SK-N-MC (cell line): ENCODE results near the gene BMP10.

Source experiments
- DNase-seq: peaks from one replicate; pipeline ENCODE4 v3.0.0-alpha.2; 2011; ENCODE audit warnings: low read depth, low spot score
- H3K27ac ChIP-seq: fragments of 200-600 bp; sonication (generic); 2 replicates; pipeline ENCODE4 v1.5.1; 2016; ENCODE audit warnings: mixed run types
- H3K36me3 ChIP-seq: fragments of 200-600 bp; sonication (generic); 2 replicates; pipeline ENCODE4 v1.6.1; 2017; ENCODE audit warnings: antibody characterized with exemption, low read length, mixed read lengths; ENCODE audit not compliant: insufficient read depth
- H3K4me3 ChIP-seq: fragments of 200-600 bp; sonication (generic); 2 replicates; pipeline ENCODE4 v1.5.1; 2016
- H3K9ac ChIP-seq: fragments of 200-600 bp; sonication (generic); 2 replicates; pipeline ENCODE4 v1.8.0; 2017; ENCODE audit warnings: mixed run types, mixed read lengths; ENCODE audit not compliant: insufficient read length
- H3K9me3 ChIP-seq: fragments of 200-600 bp; sonication (generic); 2 replicates; pipeline ENCODE4 v1.6.1; 2017; ENCODE audit warnings: low read depth, mild to moderate bottlenecking, antibody characterized with exemption, low read length, moderate library complexity, mixed read lengths
- EZH2 ChIP-seq: fragments of 200-600 bp; sonication (generic); IDR thresholded peaks from one replicate; pipeline ENCODE4 v1.6.1; 2017; ENCODE audit warnings: antibody characterized with exemption
- FOXP2 ChIP-seq: optimal IDR thresholded peaks from 2 replicates; pipeline ENCODE3; 2011; ENCODE audit warnings: mild to moderate bottlenecking, moderate library complexity; ENCODE audit not compliant: insufficient read depth; ENCODE audit errors: extremely low read length, control extremely low read depth
- POLR2AphosphoS5 ChIP-seq: IDR thresholded peaks from 2 replicates; pipeline ENCODE4 v1.6.1; 2012; ENCODE audit warnings: mild to moderate bottlenecking, low read depth, low read length, borderline replicate concordance

Gene BMP10

DNA sequence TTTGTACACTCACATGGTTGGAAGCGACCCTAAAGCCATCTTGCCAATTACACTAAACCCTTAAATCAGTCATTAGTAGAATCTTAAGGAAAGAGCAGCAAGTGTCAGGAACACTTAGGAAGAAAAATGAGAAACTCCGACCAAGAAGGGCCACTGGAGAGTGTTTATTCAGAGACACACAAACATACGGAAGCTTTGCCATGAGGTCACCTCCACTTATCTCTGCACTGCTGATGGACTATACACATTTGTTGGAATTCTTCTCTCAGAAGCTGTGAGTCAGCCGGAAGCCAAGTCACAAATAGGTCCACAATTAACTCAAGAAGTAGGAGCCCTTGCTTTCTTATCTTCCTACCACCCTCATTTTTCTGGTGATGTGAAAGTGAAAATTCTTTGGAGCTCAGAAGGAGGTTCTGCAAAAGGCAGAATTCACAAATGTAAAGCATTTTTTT, 21.6 kb downstream of the BMP10 start:
- DNase-seq, result no peak
- Histone ChIP-seq H3K27ac (no peak overlapping the region), H3K4me3 (no peak overlapping the region), H3K36me3 (no peaks in the 10 kb centered on the region), H3K9ac (no peak overlapping the region), H3K9me3 (no peaks in the 10 kb centered on the region)
- TF ChIP-seq EZH2, result no peak
- no peak for TF ChIP-seq POLR2AphosphoS5
- TF ChIP-seq FOXP2, result no peak

DNA sequence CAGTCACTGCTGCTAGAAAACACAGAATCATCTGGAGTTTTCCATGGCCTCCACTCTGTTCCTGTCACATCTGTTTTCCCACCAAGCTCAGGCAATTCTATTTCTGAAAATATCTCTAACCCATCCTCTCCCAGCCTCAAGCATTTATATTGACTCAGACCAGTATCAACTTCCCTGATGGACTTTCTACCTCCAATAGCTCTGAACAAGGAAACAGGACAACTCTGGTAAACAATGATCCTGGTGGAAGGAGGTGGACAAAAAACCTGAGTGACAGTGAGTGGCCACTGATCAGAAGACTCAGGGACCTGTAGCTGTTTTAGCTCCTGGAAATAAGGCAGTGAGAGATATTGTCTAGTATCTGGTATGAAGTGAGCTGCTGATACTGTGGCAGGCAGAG, 23.4 kb downstream of the BMP10 start:
- TF ChIP-seq EZH2 (no peak), FOXP2 (no peak), POLR2AphosphoS5 (no peak)
- H3K27ac ChIP-seq, result no peak overlapping the region

DNA sequence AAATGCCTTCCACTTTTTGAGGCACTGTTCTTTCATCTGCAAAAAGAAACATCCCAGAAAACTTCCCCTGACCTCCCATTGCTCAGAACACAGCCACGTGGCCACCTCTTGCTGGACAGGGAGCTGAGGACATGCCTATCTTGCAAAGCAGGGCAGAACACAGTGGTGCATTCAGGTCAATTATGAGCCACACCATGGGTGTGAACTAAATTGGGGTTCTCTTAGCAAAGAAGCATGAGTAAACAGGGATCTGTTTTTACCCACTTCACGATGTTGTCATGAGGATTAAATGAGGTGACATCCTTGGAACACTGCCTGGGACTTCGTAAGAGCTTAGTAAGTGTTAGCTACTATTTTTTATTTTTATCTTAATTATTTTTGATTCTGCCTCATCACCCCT, 25.1 kb downstream of the BMP10 start:
- H3K36me3 ChIP-seq, result no peaks in the 10 kb centered on the region
- H3K9ac ChIP-seq, result no peak overlapping the region
- DNase-seq, result no peak
- no peak overlapping the region for H3K4me3 ChIP-seq
- TF ChIP-seq POLR2AphosphoS5 (no peak), FOXP2 (no peak), EZH2 (no peak)
- no peaks in the 10 kb centered on the region for H3K9me3 ChIP-seq
- H3K27ac ChIP-seq, result no peak overlapping the region

More for the DNA sequence above, 23.4 kb downstream of the BMP10 start:
- H3K36me3 ChIP-seq, result no peaks in the 10 kb centered on the region
- no peak for DNase-seq
- no peak overlapping the region for H3K4me3 ChIP-seq
- H3K9me3 ChIP-seq, result no peaks in the 10 kb centered on the region
- H3K9ac ChIP-seq, result no peak overlapping the region

DNA sequence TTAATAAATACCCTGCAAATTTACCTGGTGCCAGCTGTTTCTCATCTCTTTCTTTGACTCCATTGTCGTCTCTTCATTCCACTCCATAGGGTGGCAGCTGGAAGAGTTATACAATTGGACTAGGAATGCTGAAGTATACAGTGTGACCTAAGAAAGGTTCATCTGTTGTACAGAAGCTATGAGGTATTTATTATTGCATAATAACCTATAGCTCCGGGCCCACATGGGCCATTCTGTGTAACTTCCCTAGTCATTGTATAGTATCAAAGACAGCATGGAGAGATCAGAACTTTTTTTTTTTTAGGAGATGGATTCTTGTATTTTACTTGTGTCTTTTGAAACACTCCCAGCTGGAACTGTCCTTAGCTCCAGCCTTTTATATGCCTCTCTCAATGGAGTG, 26.2 kb downstream of the BMP10 start:
- no peak overlapping the region for H3K27ac ChIP-seq
- no peak for DNase-seq
- H3K36me3 ChIP-seq, result no peaks in the 10 kb centered on the region
- H3K4me3 ChIP-seq, result no peak overlapping the region
- H3K9me3 ChIP-seq, result no peaks in the 10 kb centered on the region
- H3K9ac ChIP-seq, result no peak overlapping the region
- TF ChIP-seq EZH2 (no peak), POLR2AphosphoS5 (no peak), FOXP2 (no peak)

DNA sequence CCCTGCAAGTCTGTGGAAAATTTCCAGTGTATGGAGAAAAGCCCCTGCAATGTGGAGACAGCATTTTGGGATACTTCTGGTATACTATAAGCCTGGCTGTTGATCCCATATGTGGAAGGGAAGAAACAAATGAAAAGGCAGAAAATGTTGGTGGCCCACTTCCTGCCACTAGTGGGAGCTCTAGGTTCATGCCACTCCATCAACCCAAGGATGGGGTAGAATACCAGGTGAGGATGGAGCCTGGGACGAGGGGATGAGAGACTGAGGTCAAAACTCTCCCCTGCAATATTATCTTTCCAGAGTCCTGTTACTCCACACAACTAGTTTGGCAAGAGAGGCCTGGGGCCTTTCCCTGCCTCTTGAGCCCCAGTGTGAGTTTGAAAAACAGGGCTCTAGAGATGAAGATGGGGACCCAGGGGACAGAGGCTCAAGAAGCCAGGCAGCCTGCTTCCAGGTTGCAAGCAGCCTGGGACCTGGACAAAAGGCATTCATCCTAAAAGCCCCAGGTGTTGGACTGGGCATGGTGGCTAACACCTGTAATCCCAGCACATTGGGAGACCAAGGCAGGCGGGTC, 31.9 kb downstream of the BMP10 start:
- no peak for DNase-seq
- no peak overlapping the region for H3K27ac ChIP-seq
- H3K4me3 ChIP-seq, result no peak overlapping the region
- H3K9me3 ChIP-seq, result no peaks in the 10 kb centered on the region
- no peak overlapping the region for H3K9ac ChIP-seq
- TF ChIP-seq POLR2AphosphoS5 (no peak), FOXP2 (no peak), EZH2 (no peak)
- no peaks in the 10 kb centered on the region for H3K36me3 ChIP-seq

DNA sequence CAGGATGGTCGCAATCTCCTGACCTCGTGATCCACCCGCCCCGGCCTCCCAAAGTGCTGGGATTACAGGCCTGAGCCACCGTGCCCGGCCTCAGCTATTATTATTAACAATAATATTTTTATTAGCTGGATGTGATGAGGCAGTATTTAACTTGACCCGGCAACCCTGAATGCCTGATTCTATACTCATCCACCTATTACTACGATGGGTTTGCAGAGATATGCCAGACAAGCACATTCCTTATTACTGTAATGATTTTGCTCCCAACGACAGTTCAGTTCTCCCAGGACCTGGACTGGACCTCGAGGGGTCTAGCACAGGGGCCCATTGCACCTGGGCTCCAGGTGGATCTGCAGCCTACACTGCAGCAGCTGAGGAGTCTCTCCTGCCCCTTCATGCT, 32.6 kb downstream of the BMP10 start:
- no peak overlapping the region for H3K9ac ChIP-seq
- H3K9me3 ChIP-seq, result no peaks in the 10 kb centered on the region
- no peak for DNase-seq
- H3K4me3 ChIP-seq, result no peak overlapping the region
- H3K36me3 ChIP-seq, result no peaks in the 10 kb centered on the region
- no peak for TF ChIP-seq POLR2AphosphoS5
- TF ChIP-seq FOXP2, result no peak
- no peak for TF ChIP-seq EZH2
- H3K27ac ChIP-seq, result no peak overlapping the region

DNA sequence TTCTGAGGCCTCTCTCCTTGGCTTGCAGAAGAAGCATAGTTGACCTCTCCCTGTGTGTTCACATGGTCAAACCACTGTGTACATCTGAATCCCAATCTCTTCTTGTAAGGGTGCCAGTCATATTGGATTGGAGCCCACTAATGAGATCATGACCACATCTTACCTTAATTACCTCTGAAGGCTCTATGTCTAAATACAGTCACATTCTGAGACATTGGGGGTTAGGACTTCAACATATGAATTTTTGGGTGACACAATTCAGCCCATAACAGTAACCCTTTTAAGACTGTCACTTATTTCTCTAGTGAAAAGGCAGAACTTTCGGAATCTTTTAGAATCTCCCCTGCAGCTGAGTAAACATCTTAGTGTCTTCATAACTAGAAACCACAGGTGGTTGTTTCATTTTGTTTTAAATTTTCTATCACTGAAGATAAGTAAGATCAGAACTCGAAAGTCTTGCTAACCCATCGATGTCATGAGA, 33.3 kb downstream of the BMP10 start:
- TF ChIP-seq EZH2, result no peak
- H3K4me3 ChIP-seq, result no peak overlapping the region
- no peaks in the 10 kb centered on the region for H3K9me3 ChIP-seq
- DNase-seq, result no peak
- H3K9ac ChIP-seq, result no peak overlapping the region
- H3K36me3 ChIP-seq, result no peaks in the 10 kb centered on the region
- no peak overlapping the region for H3K27ac ChIP-seq

DNA sequence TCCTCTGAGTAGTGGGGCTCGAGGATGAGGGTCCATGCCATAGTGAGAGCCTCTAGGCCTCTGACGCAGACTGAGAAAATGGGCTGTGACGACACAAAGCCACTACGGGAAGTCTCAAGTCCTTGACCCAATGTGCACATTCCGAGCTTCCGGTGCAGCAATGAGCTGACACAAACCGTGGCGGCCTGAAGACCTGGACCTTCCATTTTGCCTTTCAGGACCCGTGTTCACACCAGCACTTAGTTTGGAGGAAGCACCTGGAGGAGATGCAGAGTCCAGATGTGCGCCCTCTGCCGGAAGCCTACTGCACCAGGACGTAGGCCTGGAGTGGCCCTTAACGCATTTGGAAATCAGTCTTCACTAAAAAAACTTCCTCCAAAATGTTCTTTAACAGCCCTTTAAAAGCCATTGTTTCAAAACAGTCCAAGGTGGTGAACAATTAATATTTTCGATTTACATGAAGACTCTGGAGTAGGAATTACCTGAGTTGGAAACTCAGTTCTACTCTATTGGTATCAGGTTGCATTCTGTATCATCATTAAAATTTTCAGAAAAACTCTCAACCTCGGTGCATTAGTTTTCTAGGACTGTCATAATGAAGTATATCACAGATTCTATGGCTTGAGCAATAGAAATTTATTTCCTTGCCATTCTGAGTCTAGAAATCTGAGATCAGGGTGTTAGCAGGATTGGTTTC, 33.9 kb downstream of the BMP10 start:
- Histone ChIP-seq H3K4me3 (no peak overlapping the region), H3K36me3 (no peaks in the 10 kb centered on the region), H3K27ac (no peak overlapping the region), H3K9ac (no peak overlapping the region), H3K9me3 (no peaks in the 10 kb centered on the region)
- TF ChIP-seq POLR2AphosphoS5, result no peak
- no peak for TF ChIP-seq FOXP2
- TF ChIP-seq EZH2, result no peak
- DNase-seq, result no peak

DNA sequence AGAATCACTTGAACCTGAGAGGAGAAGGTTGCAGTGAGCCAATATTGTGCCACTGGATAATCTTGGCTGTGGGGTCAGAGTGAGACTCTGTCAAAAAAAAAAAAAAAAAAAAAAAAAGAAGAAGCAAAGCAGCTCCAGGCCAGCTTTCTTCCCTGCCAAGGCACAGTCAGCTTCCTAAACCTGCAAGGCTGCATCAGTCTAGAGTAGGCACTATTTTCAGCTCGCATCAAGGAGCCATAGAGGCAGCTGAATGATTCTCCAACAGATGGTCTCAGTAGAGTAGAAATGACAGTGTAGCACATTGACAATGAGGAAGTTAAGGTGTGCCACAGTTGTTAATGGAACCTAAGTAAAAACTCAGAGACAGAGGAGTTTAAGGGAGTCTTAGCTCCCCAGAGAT, 35.6 kb downstream of the BMP10 start:
- Histone ChIP-seq H3K27ac (no peak overlapping the region), H3K36me3 (no peaks in the 10 kb centered on the region), H3K9ac (no peak overlapping the region), H3K4me3 (no peak overlapping the region), H3K9me3 (no peaks in the 10 kb centered on the region)
- TF ChIP-seq FOXP2 (no peak), EZH2 (no peak), POLR2AphosphoS5 (no peak)
- no peak for DNase-seq
